Activated CD4-positive, alpha-beta T cell treated with anti-CD3 and anti-CD28 coated beads for 36 hours (primary cell): ENCODE data around the gene SORL1. TPM values are rescaled to one million over a fixed set of nuclear protein-coding genes. Genes with fewer than 3 reads are reported as not detected.
A peak's percentile ranks its signal among the peaks of the same experiment; 100 is the strongest.
"Not testable (repeated sequence)": the region's sequence is repeated elsewhere in the genome, so short reads cannot be mapped to it uniquely, and the experiment has no call there.

Source experiments
- ATAC-seq: fragments of 200-7000 bp; cut with Tn5 transposase; one replicate; pipeline ENCODE4 v1.10.0; 2021; ENCODE audit warnings: mild to moderate bottlenecking, moderate library complexity
- CTCF ChIA-PET: fragments of 350-600 bp; sonication (Branson Sonifier 250); formaldehyde crosslinking; loops from one replicate; lab custom pipeline; 2021; ENCODE audit warnings: antibody characterized with exemption; lab: Charles Lee
- POLR2A ChIA-PET: fragments of 350-600 bp; sonication (Branson Sonifier 250); formaldehyde crosslinking; loops from one replicate; lab custom pipeline; 2021; ENCODE audit warnings: antibody characterized with exemption, inconsistent platforms; lab: Charles Lee
- DNase-seq: peaks from one replicate; pipeline ENCODE4 v3.0.0-alpha.2; 2020
- H3K27ac Mint-ChIP-seq: one replicate; pipeline ENCODE4 v1.8.0; 2021; ENCODE audit warnings: mixed read lengths
- H3K27me3 Mint-ChIP-seq: one replicate; pipeline ENCODE4 v1.8.0; 2021; ENCODE audit warnings: mixed read lengths
- H3K36me3 Mint-ChIP-seq: one replicate; pipeline ENCODE4 v1.8.0; 2021; ENCODE audit warnings: low read depth, mixed read lengths
- H3K4me1 Mint-ChIP-seq: one replicate; pipeline ENCODE4 v1.8.0; 2021; ENCODE audit warnings: mixed read lengths
- H3K4me3 Mint-ChIP-seq: one replicate; pipeline ENCODE4 v1.8.0; 2021; ENCODE audit warnings: mild to moderate bottlenecking, moderate library complexity, mixed read lengths
- H3K9me3 Mint-ChIP-seq: one replicate; pipeline ENCODE4 v1.8.0; 2021; ENCODE audit warnings: low read depth, mixed read lengths
- intact Hi-C, 2 experiments: fragments of 100-400 bp; cut with DNase I in 1 of 2; cut with micrococcal nuclease in 1 of 2; formaldehyde crosslinking; loops; one replicate each; pipeline versions ENCODE4 v1.14.2 to v1.15.1; 2022 to 2024; cut with DNase I, micrococcal nuclease
- total RNA-seq, 2 experiments: library from RNA; stranded (reverse); gene quantifications; one replicate each; pipeline ENCODE4 v1.2.3, GENCODE V29; 2021

Gene SORL1
- total RNA-seq, 2 experiments from 2014 or later = 53.5 to 68.0 TPM

DNA sequence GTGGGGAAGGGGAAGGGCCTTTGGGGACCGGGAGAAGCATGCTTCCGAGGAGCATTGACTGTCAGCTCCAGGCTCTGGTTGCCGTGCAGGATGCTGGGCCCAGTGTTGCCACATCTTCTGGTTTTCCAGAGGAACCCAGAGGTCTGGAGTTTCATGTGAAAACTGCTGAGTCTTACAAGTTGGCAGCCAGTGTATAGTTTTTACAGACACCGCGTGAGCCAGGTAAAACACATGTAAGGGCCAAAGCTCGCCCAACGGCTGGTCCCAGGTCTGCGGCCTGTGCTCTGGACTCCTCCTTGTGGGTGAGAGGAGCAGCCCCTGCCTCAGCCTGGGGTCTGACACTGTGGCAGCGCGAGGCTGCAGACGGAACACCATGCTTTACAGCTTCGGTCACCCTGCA is 19.1 kb downstream of the SORL1 start:
- peaks cover 52% of the 10 kb centered on the region for H3K36me3 Mint-ChIP-seq

DNA sequence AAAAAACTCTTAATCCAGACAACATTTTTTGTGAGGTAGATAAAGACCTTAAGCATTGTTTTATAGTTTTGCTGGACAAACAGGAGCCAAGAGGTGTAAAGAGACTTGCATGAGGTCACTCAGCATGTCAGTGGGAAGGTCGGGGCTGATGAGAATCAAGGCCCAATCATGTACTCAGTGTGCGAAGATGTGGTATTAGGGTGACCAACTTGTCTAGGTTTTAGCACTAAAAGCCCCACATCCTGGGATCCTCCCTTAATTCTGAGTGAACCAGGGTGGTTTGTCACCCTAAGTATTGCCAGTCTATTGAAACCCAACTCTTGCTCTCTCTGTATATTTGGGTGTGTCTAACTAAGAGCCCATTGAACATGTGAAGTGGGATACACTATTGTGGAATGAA is 20.2 kb downstream of the SORL1 start:
- ChIA-PET CTCF (interaction anchor here (0.5 kb wide), 1 partner anchor 57 kb away, joined by 4 read pairs; no protein-coding TSS in a partner anchor), POLR2A (no interaction called here)
- H3K27me3 Mint-ChIP-seq = no peaks in the 10 kb centered on the region
- H3K27ac Mint-ChIP-seq = peak overlapping the region; percentile 86
- H3K4me1 Mint-ChIP-seq = peaks cover 94% of the 10 kb centered on the region
- peaks cover 52% of the 10 kb centered on the region for H3K36me3 Mint-ChIP-seq
- no peak for DNase-seq
- no peak overlapping the region for H3K4me3 Mint-ChIP-seq
- ATAC-seq = peak; percentile 33
- intact Hi-C loops = no loop called here
- no peaks in the 10 kb centered on the region for H3K9me3 Mint-ChIP-seq

More for the DNA sequence above, 19.1 kb downstream of the SORL1 start:
- ChIA-PET POLR2A (no interaction called here), CTCF (no interaction called here)
- H3K27me3 Mint-ChIP-seq = no peaks in the 10 kb centered on the region
- DNase-seq = no peak
- no peak for ATAC-seq
- H3K4me1 Mint-ChIP-seq = peaks cover 92% of the 10 kb centered on the region
- H3K9me3 Mint-ChIP-seq = no peaks in the 10 kb centered on the region
- intact Hi-C loops = no loop called here
- no peak overlapping the region for H3K4me3 Mint-ChIP-seq
- H3K27ac Mint-ChIP-seq = peak overlapping the region; percentile 17

DNA sequence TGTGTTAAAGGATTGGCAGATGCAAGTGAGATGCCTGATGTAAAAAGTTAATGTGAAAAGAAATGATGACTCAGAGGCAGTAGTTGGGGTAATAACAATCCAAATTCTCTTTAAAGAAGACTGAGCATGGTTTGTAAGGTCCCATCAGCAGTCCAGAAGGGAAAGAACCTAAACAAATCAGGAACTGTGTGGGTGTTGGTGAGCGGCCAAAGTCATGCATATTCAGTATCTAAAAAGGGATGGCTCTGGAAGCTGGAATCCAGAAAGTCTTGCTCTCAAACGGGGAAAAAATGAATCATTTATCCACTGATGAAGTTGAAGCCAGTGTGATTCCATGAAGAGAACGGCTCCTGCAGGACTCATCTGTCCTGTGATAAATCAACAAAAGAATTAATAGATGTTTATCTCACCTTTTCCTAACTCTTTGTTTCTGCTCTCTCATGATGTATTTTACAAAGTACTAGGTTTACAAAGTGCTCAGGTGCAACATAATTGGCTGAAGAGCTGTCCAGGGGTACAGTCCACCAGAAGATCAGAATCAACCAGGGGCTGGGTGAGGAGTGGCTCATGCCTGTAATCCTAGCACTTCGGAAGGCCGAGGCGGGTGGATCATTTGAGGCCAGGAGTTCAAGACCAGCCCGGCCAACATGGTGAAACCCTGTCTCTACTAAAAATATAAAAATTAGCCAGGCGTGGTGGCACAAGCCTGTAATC is 21.1 kb downstream of the SORL1 start:
- DNase-seq = no peak
- H3K4me3 Mint-ChIP-seq = no peak overlapping the region
- no peak for ATAC-seq
- peaks cover 52% of the 10 kb centered on the region for H3K36me3 Mint-ChIP-seq
- H3K4me1 Mint-ChIP-seq = peaks cover 88% of the 10 kb centered on the region
- H3K27ac Mint-ChIP-seq = peak overlapping the region; percentile 86
- ChIA-PET POLR2A (no interaction called here), CTCF (interaction anchor here (0.8 kb wide), 1 partner anchor 1915 kb away, joined by 3 read pairs; no protein-coding TSS in a partner anchor)
- intact Hi-C loops = no loop called here
- no peaks in the 10 kb centered on the region for H3K9me3 Mint-ChIP-seq
- no peaks in the 10 kb centered on the region for H3K27me3 Mint-ChIP-seq

DNA sequence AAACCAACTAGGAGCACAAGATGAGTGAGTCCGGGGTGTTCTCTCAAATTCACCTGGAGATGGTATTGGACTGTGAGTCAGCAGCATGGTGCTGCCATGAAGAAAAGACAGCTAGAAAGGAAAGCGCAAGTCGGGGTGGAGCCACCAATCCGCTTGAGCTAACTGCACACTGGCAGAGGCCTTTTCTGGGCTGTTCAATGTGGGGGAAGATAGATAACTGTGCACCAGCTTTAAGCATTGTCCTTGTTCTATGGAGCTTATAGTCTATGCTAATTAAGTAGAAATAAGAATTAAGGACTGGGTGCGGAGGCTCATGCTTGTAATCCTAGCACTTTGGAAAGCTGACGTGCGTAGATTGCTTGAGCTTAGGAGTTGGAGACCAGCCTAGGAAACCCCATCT is 22.6 kb downstream of the SORL1 start:
- H3K4me3 Mint-ChIP-seq = no peak overlapping the region
- DNase-seq (no peak), ATAC-seq (peak; percentile 42)
- no peaks in the 10 kb centered on the region for H3K27me3 Mint-ChIP-seq
- no peaks in the 10 kb centered on the region for H3K9me3 Mint-ChIP-seq
- peak overlapping the region; percentile 9 for H3K27ac Mint-ChIP-seq
- POLR2A ChIA-PET = no interaction called here
- intact Hi-C loops = no loop called here
- H3K4me1 Mint-ChIP-seq = peaks cover 80% of the 10 kb centered on the region
- H3K36me3 Mint-ChIP-seq = peaks cover 57% of the 10 kb centered on the region
- CTCF ChIA-PET = interaction anchor here (0.6 to 1.6 kb wide), 4 partner anchors 8 to 29 kb away, joined by 3 read pairs; partner anchors contain the start of gene SORL1-AS1

DNA sequence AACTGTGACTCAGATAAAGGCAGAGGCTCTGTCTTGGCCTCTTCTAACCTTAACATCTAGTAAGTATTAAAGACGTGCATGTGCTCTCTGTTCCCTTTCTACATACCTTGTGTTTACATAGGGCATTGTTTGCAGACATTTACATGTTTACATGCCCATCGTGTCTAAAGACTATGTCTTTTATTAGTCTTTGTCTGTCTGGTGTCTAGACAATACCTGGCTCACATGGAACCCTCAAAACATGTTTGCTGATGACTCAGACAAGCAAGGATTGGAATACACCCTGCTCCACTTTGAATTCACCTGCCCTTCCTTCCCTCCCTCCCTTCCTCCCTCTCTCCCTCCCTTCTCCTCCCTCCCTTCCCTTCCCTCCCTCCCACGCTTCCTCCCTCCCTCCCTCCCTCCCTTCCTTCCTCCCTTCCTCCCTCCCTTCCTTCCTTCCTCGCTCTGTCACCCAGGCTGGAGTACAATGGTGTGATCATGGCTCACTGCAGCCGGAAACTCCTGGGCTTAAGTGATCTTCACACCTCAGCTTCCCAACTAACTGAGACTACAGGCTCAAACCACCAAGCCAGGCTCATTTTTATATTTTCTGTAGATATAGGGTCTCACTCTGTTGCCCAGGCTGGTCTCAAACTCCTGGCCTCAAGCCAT is 24.4 kb downstream of the SORL1 start:
- ATAC-seq (no peak), DNase-seq (no peak)
- intact Hi-C loops = no loop called here
- Mint-ChIP-seq H3K4me3 (no peak overlapping the region), H3K9me3 (no peaks in the 10 kb centered on the region), H3K27me3 (no peaks in the 10 kb centered on the region), H3K27ac (peak overlapping the region; percentile 38), H3K36me3 (peaks cover 40% of the 10 kb centered on the region), H3K4me1 (peaks cover 74% of the 10 kb centered on the region)
- POLR2A ChIA-PET = no interaction called here
- CTCF ChIA-PET = interaction anchor here (0.6 kb wide), 1 partner anchor 106 kb away, joined by 3 read pairs; no protein-coding TSS in a partner anchor

DNA sequence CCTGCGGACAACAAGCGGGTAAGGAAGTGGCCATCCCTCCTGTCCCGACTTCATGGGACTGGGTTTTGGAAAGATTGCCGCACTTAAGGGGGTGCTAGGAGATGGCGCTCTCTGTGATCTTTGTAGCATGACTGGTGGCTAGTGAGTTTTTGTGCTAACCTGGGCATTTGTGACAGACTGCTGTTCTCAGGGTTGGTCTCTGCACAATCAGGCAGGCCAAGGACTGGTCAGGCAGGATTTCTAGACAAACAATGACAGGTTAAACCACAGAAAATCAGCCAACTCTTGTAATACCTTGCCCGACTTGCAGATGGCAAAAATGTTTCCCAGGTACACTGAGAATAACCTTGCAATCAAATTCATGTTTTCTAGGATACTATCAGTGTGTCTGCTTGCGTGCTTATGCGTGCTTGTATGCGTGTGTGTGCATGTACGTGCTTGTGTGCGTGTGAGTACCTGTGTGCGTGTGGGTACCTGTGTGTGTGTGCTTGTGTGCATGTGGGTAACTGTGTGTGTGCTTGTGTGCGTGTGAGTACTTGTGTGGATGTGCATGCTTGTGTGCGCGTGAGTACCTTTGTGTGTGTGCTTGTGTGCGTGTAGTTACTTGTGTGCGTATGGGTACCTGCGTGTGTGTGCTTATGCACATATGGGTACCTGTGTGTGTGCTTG is 26.2 kb downstream of the SORL1 start:
- no peaks in the 10 kb centered on the region for H3K9me3 Mint-ChIP-seq
- peaks cover 71% of the 10 kb centered on the region for H3K4me1 Mint-ChIP-seq
- CTCF ChIA-PET = no interaction called here
- POLR2A ChIA-PET = no interaction called here
- H3K4me3 Mint-ChIP-seq = no peak overlapping the region
- no peaks in the 10 kb centered on the region for H3K27me3 Mint-ChIP-seq
- DNase-seq = no peak
- H3K36me3 Mint-ChIP-seq = peaks cover 27% of the 10 kb centered on the region
- intact Hi-C loops = no loop called here
- no peak overlapping the region for H3K27ac Mint-ChIP-seq
- ATAC-seq = no peak

DNA sequence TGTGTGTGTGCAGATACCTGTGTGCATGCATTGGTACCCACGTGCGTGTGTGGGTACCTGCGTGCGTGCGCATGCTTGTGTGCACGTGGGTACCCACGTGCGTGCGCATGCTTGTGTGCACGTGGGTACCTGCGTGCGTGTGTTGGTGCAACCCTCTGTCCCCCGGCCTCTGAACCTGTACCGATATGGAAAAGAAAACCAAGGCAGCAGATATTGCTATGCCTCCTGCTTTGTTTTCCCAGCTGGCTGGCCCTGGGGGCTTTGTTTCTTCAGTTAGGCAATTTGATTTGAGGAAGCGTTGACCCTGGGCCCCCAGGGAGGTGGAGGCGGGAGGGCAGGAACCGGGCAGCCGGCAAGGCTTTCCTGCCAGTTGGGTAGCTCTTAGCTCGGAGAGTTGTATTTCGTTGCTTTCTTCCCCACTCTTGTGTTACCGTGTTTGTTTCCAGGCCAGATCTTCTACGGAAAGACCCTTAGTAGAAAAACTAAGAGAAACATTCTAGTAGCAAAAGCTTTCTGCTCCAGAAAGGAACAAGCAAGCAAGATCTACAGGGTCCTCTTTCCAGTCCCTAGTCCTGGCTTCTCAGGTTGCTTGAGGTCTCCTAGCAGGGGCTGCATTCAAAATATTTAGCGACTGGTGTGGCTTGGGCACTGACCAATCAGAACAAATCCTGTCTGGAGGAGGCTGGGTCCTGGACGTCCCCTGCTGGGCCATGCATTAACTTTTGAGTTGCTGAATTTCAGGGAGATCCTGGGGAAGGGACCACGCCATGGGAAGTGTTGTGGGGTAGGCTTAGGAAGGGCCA is 27.0 kb downstream of the SORL1 start:
- no peaks in the 10 kb centered on the region for H3K9me3 Mint-ChIP-seq
- ChIA-PET CTCF (no interaction called here), POLR2A (interaction anchor here (0.6 kb wide), 1 partner anchor 42 kb away, joined by 3 read pairs; no protein-coding TSS in a partner anchor)
- H3K4me3 Mint-ChIP-seq = no peak overlapping the region
- H3K36me3 Mint-ChIP-seq = peaks cover 33% of the 10 kb centered on the region
- H3K4me1 Mint-ChIP-seq = peaks cover 71% of the 10 kb centered on the region
- ATAC-seq (no peak), DNase-seq (no peak)
- H3K27ac Mint-ChIP-seq = no peak overlapping the region
- no peaks in the 10 kb centered on the region for H3K27me3 Mint-ChIP-seq
- intact Hi-C loops = no loop called here

DNA sequence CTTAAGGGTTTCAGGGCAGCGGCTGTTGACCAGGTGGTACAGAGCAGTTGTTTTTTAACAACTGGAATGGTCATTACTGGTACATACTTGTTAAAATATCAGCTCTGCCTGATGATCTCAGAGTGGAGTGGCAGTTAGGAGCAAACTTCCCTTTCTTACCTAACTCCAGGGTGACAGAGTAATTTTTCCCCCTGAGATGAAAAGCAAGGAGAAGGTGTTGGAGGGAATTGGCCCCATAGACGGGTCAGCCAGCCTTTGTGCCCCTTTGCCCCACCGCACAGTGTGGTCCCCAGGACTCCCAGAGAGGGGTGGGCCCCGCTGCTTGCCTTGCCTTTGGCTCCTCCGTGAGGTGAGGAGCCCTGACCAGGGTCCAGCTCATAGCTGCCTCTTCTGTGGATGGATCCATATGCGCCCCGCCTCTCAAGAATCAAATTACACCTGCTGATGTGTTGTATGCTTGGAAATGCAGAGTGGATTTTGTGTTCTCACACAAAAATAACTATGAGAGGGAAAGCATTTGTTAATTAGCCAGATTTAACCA is 27.7 kb downstream of the SORL1 start:
- intact Hi-C loops = no loop called here
- POLR2A ChIA-PET = no interaction called here
- DNase-seq (no peak), ATAC-seq (no peak)
- Mint-ChIP-seq H3K27me3 (no peaks in the 10 kb centered on the region), H3K4me1 (peaks cover 69% of the 10 kb centered on the region), H3K27ac (no peak overlapping the region), H3K36me3 (peaks cover 35% of the 10 kb centered on the region), H3K4me3 (no peak overlapping the region), H3K9me3 (no peaks in the 10 kb centered on the region)
- CTCF ChIA-PET = interaction anchor here (2.1 kb wide), 1 partner anchor 12 kb away, joined by 12 read pairs; no protein-coding TSS in a partner anchor

DNA sequence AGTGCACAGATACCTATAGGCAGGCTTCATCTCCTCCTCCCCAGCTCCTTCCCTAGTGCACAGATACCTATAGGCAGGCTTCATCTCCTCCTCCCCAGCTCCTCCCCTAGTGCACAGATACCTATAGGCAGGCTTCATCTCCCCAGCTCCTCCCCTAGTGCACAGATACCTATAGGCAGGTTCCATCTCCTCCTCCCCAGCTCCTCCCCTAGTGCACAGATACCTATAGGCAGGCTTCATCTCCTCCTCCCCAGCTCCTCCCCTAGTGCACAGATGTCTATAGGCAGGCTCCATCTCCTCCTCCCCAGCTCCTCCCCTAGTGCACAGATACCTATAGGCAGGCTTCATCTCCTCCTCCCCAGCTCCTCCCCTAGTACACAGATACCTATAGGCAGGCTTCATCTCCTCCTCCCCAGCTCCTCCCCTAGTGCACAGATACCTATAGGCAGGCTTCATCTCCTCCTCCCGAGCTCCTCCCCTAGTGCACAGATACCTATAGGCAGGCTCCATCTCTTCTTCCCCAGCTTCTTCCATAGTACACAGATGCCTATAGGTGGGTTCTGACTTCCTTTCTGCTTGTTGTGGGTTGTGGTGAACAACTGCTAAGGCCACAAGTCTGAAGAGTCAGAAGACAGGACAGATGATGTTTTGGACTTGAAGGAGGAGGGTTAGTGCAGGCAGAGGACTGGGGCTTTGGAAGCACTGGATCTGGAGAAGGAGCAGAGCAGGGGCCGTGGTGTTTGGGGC is 29.5 kb downstream of the SORL1 start:
- H3K27me3 Mint-ChIP-seq, H3K9me3 Mint-ChIP-seq: not testable (repeated sequence)
- Mint-ChIP-seq H3K36me3 (peaks cover 36% of the 10 kb centered on the region), H3K4me1 (peaks cover 59% of the 10 kb centered on the region), H3K4me3 (peak overlapping the region; percentile 70), H3K27ac (peak overlapping the region; percentile 96)
- intact Hi-C loops = loop anchor here (1.0 to 2.0 kb wide), 5 partner anchors 13 to 40 kb away; partner anchors contain the start of genes SORL1 (in 2 of the 2) and SORL1-AS1 (in 2 of the 2)
- ATAC-seq (peak; percentile 95), DNase-seq (peak; percentile 67)
- ChIA-PET POLR2A (interaction anchor here (0.6 to 0.9 kb wide), 4 partner anchors 13 to 186 kb away, joined by 3 to 5 read pairs (median 4); no protein-coding TSS in a partner anchor), CTCF (interaction anchor here (0.8 to 2.1 kb wide), 3 partner anchors 13 to 32 kb away, joined by 3 to 12 read pairs (median 4); no protein-coding TSS in a partner anchor)
